Measurements from ENCODE around the gene CCHCR1.

DNA sequence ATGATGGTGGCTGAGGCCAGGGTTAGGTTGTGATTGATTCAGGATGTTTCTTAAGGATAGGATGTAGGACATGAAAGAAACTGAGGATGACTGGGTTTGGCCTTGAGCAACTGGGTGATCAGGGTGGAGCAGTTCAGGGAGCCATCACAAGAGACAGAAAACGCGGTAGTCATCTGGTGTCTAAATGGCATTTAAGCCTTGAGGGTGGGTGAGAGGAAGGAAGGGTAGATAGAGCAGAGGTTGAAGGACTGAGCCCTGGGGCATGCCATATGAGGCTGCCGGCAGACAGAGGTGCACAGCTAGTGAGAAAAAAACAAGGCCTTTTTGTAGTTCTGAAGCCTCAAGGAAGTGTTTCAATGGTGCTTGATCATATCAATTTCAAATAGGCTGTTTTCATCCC, 11.0 kb upstream of the CCHCR1 start:
- TF ChIP-seq, protein P1, sequence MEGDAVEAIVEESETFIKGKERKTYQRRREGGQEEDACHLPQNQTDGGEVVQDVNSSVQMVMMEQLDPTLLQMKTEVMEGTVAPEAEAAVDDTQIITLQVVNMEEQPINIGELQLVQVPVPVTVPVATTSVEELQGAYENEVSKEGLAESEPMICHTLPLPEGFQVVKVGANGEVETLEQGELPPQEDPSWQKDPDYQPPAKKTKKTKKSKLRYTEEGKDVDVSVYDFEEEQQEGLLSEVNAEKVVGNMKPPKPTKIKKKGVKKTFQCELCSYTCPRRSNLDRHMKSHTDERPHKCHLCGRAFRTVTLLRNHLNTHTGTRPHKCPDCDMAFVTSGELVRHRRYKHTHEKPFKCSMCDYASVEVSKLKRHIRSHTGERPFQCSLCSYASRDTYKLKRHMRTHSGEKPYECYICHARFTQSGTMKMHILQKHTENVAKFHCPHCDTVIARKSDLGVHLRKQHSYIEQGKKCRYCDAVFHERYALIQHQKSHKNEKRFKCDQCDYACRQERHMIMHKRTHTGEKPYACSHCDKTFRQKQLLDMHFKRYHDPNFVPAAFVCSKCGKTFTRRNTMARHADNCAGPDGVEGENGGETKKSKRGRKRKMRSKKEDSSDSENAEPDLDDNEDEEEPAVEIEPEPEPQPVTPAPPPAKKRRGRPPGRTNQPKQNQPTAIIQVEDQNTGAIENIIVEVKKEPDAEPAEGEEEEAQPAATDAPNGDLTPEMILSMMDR (conservative IDR thresholded peaks at IDR 0.05; ENCODE audit: low read depth, low read length): no peak
- TF ChIP-seq EZH2 (IDR thresholded peaks at IDR 0.05; ENCODE audit: low read length, unreplicated experiment): no peak
